ENCODE measurements around the gene ITPRIP.

DNA sequence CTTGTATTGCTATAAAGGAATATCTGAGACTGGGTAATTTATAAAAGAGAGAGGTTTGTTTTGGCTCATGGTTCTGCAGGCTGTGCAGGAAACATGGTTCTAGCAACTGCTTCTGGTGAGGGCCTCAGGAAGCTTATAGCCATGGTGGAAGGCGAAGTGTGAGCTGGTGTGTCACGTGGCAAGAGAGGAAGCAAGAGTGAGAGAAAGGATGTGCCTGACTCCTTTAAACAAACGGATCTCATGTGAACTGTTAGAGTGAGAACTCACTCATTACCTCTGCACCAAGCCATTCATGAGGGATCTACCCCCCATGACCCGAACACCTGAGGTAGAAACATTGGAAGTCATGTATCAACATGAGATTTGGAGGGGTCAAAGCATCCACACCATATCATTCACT, 7.7 kb upstream of the ITPRIP start:
- no peak for TF ChIP-seq POLR2A (IDR thresholded peaks at IDR 0.05)
- TF ChIP-seq, protein P1, sequence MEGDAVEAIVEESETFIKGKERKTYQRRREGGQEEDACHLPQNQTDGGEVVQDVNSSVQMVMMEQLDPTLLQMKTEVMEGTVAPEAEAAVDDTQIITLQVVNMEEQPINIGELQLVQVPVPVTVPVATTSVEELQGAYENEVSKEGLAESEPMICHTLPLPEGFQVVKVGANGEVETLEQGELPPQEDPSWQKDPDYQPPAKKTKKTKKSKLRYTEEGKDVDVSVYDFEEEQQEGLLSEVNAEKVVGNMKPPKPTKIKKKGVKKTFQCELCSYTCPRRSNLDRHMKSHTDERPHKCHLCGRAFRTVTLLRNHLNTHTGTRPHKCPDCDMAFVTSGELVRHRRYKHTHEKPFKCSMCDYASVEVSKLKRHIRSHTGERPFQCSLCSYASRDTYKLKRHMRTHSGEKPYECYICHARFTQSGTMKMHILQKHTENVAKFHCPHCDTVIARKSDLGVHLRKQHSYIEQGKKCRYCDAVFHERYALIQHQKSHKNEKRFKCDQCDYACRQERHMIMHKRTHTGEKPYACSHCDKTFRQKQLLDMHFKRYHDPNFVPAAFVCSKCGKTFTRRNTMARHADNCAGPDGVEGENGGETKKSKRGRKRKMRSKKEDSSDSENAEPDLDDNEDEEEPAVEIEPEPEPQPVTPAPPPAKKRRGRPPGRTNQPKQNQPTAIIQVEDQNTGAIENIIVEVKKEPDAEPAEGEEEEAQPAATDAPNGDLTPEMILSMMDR (IDR thresholded peaks at IDR 0.05): no peak
